ENCODE measurements around the gene ST6GALNAC3.
"Not testable (repeated sequence)": the region's sequence is repeated elsewhere in the genome, so short reads cannot be mapped to it uniquely, and the experiment has no call there.

The ST6GALNAC3 gene

GRCh38 chr1:76292418-76293184 lies 218.1 kb downstream of the ST6GALNAC3 start:
- no peak for DNase-seq

GRCh38 chr1:76293831-76294230 lies 219.3 kb downstream of the ST6GALNAC3 start:
- DNase-seq: no peak

GRCh38 chr1:76294482-76295194 lies 220.1 kb downstream of the ST6GALNAC3 start:
- no peak for DNase-seq

DNA sequence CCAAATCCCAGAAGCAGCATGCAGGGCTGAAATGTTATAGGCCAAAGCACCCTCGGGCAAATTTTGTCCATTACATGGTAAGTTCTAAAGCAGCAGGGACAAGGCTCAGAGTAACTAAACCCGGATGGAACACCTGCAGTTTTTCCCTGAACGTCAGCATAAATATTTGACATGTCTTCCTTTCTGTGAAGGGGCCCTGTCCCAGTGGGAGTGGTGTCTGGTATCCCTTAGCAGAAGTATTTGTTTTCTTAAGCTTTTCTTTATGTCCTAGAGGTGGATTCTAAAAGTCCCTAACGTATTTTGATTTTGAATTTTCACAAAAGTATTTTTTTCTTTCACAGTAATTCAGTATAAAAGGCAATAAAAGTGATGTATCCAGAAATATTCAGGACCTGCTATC lies 223.9 kb downstream of the ST6GALNAC3 start:
- no peak for DNase-seq

DNA sequence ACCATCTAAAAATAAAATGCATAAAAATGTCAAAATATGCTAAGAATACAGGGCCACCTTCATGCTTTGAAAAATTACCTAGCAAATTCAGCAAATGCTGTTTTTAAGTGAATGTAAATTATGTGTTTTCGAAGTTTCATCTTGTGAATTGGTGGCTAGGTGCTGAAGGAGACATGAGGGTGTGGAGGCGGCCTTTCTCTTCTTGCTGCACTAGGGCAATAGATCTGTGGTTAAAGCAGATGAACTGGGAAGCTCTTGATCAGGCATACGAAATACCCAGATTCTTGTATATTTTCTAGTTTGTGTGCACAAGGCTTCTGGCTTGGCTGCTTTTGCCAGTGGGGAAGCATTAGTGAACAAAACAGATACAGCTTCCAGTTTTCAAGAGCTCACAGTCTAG lies 224.5 kb downstream of the ST6GALNAC3 start:
- no peak for DNase-seq

GRCh38 chr1:76300556-76300955 lies 226.0 kb downstream of the ST6GALNAC3 start:
- no peak for DNase-seq

GRCh38 chr1:76302711-76303339 lies 228.3 kb downstream of the ST6GALNAC3 start:
- DNase-seq: no peak

- DNase-seq: no peak
These were observed 228.8 kb downstream of the ST6GALNAC3 start for GRCh38 chr1:76303340-76303717.

DNA sequence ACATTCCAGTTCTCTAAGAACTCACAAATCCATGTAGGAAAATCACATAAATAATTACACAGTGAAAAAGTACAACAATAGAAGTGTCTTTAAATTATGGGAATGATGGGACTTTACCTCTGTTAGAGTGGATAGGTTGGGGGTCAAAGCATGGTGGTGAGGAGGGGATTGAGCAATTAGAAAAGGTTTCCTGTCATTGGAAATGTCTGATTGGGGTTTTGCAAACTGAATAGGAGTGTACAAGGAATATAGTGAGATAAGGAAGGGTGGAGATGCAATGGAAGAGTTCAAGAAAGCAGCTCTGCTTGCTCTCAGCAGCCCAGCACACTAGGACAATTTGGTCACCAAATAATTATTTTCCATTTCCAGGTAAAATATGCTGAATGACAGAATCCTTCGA lies 238.8 kb downstream of the ST6GALNAC3 start:
- DNase-seq: no peak

- no peak for DNase-seq
These were observed 240.2 kb downstream of the ST6GALNAC3 start for GRCh38 chr1:76314730-76315129.

GRCh38 chr1:76317299-76317900 lies 242.9 kb downstream of the ST6GALNAC3 start:
- DNase-seq: no peak

DNA sequence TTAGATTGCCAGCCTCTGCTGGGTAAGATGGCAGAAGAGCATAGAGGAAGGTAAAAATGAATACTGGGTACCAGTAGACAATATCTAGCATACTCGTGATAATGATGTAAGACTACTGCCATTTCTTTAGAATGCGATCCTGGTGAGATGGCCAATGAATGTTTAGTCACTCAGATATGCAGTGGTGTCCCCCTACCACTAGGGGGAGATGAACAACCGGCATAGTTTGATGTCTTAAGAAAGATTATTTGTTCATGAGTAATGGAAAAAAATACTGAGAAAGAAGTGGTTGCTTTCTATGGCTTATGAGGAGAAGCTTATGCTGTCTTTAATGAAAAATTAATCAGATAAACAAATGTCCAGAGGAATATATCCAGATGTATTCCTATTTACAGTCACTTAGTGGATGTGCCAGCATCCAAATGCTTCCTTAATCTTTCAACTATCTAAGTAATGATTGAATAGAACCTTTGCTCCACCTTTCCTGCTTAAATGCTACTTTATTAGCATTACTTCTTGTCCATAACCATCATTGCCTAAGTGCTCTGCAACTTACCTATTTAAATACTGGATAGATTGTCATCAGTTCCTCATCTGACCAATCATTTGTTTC lies 256.6 kb downstream of the ST6GALNAC3 start:
- peak; percentile 41 for DNase-seq

DNA sequence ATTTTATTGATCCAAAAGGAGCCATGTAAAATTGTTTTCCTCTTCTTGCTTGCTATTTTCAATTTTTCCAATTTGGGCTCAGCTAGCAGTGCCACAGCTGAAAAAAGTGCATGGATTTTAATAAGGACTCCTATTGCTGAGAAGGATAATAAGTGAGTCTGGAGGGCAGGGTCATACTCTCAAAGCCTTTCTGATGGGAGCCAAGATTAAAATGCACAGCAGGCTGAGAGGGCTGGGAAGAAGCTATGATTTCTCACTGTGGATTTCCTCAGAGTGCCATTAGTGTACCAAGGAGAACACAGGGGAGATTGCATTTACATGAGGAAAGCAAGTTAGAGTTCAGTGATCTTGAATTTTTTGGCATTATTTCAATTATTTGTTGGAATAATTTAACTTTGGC lies 261.3 kb downstream of the ST6GALNAC3 start:
- no peak for DNase-seq

GRCh38 chr1:76336931-76337371 lies 262.4 kb downstream of the ST6GALNAC3 start:
- no peak for DNase-seq

GRCh38 chr1:76337542-76338219 lies 263.1 kb downstream of the ST6GALNAC3 start:
- no peak for DNase-seq

DNA sequence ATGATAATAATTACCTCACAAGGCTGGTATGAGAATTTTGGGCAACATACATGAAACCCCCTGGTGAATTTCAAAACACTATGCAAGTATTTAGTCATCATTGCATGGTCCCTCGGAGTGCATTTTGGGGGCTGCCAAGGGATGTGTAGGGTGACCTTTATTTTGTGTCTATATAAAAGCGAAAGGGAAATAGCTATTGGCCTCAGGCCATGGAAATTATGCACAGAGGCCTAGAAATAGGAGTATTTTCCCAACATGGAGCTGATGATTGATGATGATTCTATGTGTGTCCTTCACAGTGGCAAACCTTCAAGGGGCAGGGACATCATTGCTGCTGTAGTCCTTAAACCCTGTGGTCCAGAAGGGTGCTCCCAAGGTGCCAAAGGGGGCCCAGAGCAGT lies 265.5 kb downstream of the ST6GALNAC3 start:
- no peak for DNase-seq

GRCh38 chr1:76341816-76342215 lies 267.3 kb downstream of the ST6GALNAC3 start:
- not testable (repeated sequence) for DNase-seq

DNA sequence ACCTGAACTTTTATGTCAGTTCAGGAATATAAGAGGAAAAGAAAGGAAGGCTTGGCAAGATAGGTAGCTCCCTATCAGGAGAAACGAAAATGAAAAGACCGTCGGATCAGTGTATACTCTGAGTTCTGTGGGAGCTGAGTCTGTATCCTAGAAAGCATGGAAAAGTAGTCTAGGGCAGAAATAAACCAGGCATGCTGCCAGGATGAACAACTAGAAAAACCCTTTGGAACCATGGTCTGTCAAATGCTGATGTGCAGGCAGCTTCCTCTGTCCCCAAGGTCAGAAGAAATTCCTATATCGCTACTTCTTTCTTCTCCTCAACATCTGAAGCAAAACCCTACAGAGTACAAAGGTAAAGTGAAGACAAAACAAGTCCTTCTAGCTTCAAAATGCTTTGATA lies 268.8 kb downstream of the ST6GALNAC3 start:
- no peak for DNase-seq

DNA sequence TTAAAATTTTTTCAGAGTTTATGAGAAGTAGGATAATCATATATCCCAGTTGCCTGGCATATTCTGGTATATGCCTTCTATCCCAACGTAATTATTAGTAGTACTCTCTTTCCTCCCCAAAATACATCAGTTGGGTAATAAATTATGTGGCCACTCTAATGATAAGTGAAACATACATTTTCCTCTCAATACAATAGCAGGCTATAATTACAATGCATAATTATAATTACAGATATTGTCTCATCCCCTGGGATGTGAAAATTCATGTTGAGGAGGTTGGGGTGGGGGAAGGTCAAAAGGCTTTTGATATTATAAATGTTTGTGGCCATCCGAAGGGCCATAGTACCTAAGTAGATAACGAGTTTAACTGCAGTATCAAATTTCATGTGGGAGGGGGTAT lies 277.1 kb downstream of the ST6GALNAC3 start:
- no peak for DNase-seq

GRCh38 chr1:76352741-76353435 lies 278.3 kb downstream of the ST6GALNAC3 start:
- DNase-seq: no peak

GRCh38 chr1:76354236-76354635 lies 279.7 kb downstream of the ST6GALNAC3 start:
- DNase-seq: no peak

DNA sequence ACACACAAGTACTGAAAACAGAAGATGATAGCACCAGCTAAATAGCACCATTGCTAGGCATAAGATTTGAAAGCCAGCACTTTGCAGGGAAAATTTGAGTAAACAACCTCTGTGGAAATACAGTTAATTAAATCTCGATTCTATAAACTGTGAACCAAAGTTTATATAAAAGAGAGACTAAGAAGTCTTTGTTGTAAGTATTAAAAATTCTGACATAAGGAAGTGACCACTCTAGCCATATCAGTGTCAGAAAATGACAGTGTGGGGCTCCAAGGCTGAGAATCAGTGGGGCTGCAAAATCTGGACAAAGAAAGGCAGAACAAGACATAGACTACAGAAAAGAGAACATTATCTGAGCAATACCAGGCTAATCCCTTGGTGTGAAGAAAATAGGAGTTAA lies 292.2 kb downstream of the ST6GALNAC3 start:
- no peak for DNase-seq

Measured in NCI-H774 (cell line).